MM.1S (cell line): Measurements from ENCODE around the gene CCDC18.

Source experiments
- EZH2 ChIP-seq: fragments of 300-600 bp; sonication (generic); optimal IDR thresholded peaks from 2 replicates; pipeline ENCODE3; 2017; ENCODE audit warnings: low read depth, mild to moderate bottlenecking, antibody characterized with exemption, low read length, mixed read lengths
- EZH2phosphoT487 ChIP-seq: fragments of 300-600 bp; sonication (generic); IDR thresholded peaks from 2 replicates; pipeline ENCODE4 v1.6.1; 2018; ENCODE audit warnings: antibody characterized with exemption, low read length
- TF ChIP-seq, protein P1 (sequence below): fragments of 300-600 bp; sonication (generic); IDR thresholded peaks from 2 replicates; pipeline ENCODE4 v1.5.1; 2016; ENCODE audit warnings: antibody characterized with exemption, low read length, mixed read lengths

DNA sequence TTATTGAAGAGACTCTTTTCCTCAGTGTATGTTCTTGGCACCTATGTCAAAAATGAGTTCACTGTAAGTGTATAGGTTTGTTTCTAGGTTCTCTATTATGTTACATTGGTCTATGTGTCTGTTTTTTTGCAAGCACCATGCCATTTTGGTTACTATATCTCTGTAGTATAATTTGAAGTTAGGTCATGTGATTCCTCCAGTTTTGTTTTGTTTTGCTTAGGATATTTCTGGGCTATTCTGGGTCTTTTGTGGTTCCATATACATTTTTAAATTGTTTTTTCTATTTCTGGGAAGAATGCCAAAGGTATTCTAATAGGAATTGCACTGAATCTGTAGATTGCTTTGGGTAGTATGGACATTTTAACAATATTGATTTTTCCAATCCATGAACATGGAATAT is 13.5 kb upstream of the CCDC18 start:
- TF ChIP-seq, protein P1, sequence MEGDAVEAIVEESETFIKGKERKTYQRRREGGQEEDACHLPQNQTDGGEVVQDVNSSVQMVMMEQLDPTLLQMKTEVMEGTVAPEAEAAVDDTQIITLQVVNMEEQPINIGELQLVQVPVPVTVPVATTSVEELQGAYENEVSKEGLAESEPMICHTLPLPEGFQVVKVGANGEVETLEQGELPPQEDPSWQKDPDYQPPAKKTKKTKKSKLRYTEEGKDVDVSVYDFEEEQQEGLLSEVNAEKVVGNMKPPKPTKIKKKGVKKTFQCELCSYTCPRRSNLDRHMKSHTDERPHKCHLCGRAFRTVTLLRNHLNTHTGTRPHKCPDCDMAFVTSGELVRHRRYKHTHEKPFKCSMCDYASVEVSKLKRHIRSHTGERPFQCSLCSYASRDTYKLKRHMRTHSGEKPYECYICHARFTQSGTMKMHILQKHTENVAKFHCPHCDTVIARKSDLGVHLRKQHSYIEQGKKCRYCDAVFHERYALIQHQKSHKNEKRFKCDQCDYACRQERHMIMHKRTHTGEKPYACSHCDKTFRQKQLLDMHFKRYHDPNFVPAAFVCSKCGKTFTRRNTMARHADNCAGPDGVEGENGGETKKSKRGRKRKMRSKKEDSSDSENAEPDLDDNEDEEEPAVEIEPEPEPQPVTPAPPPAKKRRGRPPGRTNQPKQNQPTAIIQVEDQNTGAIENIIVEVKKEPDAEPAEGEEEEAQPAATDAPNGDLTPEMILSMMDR, result no peak
- TF ChIP-seq EZH2phosphoT487, result no peak
- no peak for TF ChIP-seq EZH2
